Ovary (tissue), 3 donors: ENCODE measurements around the gene AGXT.

ENCODE experiments used
- EP300 ChIP-seq: sonication (generic); formaldehyde crosslinking; IDR thresholded peaks from one replicate; pipeline ENCODE4 v1.6.1; 2017; ENCODE audit warnings: antibody characterized with exemption
- TF ChIP-seq, protein P1 (sequence below), 3 donors: fragments of 450-650 bp in 2 of 3; fragments of 200-600 bp in 1 of 3; IDR thresholded peaks; one replicate each; pipeline versions ENCODE4 v1.5.1 to v1.8.0; 2016 to 2022; ENCODE audit warnings: antibody characterized with exemption in 3 of 3, mild to moderate bottlenecking in 1 of 3
- donor health status: DM: no; HTN: no; CAD: no.

DNA sequence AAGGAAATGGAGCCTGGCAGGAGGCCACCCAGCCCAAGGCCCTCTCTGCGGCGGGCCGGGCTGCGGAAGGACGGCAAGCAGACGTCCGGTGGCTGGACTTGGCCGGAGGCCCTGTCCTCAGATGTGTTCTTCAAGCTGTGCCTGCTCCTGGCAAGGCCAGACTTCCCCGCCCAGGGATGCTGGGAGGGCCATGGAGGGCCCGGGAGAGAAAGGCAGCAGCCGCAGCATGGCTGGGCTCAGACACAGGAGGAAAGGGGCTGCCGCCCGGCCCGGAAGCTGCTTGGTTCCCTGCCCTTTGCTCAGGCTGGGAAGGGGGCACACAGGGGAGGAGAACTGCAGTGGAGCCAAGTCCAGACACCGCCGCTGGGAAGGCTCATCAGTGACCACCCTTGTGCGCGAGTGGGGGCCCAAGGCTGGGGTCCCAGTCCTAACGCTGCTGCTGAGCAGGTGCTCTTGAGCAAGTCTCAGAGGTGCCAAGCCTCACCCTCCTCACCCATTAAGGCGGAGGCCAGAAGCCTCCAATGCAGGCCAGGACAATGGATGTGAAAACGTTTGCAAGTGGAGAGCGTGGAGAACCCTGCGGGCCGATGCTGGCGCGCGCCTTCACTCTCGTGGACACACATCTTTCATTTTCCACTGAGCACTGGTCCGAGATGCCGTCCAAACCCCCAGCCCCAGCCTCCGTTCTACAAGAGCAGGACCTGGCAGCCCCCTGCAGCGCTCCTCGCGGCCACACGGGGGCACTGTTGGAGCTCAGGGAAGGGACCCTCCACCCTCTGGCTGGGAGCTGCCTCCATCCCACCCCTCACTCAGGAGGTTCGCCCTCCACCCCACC lies 45.4 kb downstream of the AGXT start:
- TF ChIP-seq EP300: no peak
- TF ChIP-seq, protein P1, sequence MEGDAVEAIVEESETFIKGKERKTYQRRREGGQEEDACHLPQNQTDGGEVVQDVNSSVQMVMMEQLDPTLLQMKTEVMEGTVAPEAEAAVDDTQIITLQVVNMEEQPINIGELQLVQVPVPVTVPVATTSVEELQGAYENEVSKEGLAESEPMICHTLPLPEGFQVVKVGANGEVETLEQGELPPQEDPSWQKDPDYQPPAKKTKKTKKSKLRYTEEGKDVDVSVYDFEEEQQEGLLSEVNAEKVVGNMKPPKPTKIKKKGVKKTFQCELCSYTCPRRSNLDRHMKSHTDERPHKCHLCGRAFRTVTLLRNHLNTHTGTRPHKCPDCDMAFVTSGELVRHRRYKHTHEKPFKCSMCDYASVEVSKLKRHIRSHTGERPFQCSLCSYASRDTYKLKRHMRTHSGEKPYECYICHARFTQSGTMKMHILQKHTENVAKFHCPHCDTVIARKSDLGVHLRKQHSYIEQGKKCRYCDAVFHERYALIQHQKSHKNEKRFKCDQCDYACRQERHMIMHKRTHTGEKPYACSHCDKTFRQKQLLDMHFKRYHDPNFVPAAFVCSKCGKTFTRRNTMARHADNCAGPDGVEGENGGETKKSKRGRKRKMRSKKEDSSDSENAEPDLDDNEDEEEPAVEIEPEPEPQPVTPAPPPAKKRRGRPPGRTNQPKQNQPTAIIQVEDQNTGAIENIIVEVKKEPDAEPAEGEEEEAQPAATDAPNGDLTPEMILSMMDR (IDR thresholded peaks at IDR 0.05): peak; percentile 71 to 93 (median 89)
